NK-92 treated with Interleukin-12 subunit alpha and Interleukin-12 subunit beta, amount 100 ng/mL, for 24 hours (cell line): Measurements from ENCODE around the gene SPTSSB.

Source experiments
- DNase-seq: peaks from one replicate; lab custom pipeline; 2025; lab: John Stamatoyannopoulos, UW

Gene SPTSSB

GRCh38 chr3:161339517-161340500 lies 31.5 kb downstream of the SPTSSB start:
- no peak for DNase-seq

GRCh38 chr3:161337311-161337710 lies 34.0 kb downstream of the SPTSSB start:
- DNase-seq: no peak

GRCh38 chr3:161336661-161337060 lies 34.7 kb downstream of the SPTSSB start:
- no peak for DNase-seq

GRCh38 chr3:161333696-161334095 lies 37.6 kb downstream of the SPTSSB start:
- no peak for DNase-seq

GRCh38 chr3:161332792-161333191 lies 38.5 kb downstream of the SPTSSB start:
- DNase-seq: no peak

GRCh38 chr3:161325059-161325458 lies 46.3 kb downstream of the SPTSSB start:
- no peak for DNase-seq

- DNase-seq: no peak
Observed at GRCh38 chr3:161323926-161324621, 47.2 kb downstream of the SPTSSB start.

- DNase-seq: no peak
Observed at GRCh38 chr3:161322781-161323568, 48.3 kb downstream of the SPTSSB start.

GRCh38 chr3:161320837-161321236 lies 50.5 kb downstream of the SPTSSB start:
- DNase-seq: no peak

- no peak for DNase-seq
Observed at GRCh38 chr3:161319867-161320266, 51.5 kb downstream of the SPTSSB start.

GRCh38 chr3:161317077-161317476 lies 54.2 kb downstream of the SPTSSB start:
- DNase-seq: no peak

- no peak for DNase-seq
Observed at GRCh38 chr3:161316006-161316689, 55.2 kb downstream of the SPTSSB start.

- DNase-seq: no peak
Observed at GRCh38 chr3:161314836-161315395, 56.4 kb downstream of the SPTSSB start.

- peak; percentile 63 for DNase-seq
Observed at GRCh38 chr3:161310649-161311423, 60.5 kb downstream of the SPTSSB start.

- no peak for DNase-seq
Observed at GRCh38 chr3:161305095-161305991, 66.0 kb downstream of the SPTSSB start.

GRCh38 chr3:161296814-161297213 lies 74.5 kb downstream of the SPTSSB start:
- DNase-seq: no peak

GRCh38 chr3:161295325-161295724 lies 76.0 kb downstream of the SPTSSB start:
- no peak for DNase-seq
